ENCODE data around the gene SCT.

DNA sequence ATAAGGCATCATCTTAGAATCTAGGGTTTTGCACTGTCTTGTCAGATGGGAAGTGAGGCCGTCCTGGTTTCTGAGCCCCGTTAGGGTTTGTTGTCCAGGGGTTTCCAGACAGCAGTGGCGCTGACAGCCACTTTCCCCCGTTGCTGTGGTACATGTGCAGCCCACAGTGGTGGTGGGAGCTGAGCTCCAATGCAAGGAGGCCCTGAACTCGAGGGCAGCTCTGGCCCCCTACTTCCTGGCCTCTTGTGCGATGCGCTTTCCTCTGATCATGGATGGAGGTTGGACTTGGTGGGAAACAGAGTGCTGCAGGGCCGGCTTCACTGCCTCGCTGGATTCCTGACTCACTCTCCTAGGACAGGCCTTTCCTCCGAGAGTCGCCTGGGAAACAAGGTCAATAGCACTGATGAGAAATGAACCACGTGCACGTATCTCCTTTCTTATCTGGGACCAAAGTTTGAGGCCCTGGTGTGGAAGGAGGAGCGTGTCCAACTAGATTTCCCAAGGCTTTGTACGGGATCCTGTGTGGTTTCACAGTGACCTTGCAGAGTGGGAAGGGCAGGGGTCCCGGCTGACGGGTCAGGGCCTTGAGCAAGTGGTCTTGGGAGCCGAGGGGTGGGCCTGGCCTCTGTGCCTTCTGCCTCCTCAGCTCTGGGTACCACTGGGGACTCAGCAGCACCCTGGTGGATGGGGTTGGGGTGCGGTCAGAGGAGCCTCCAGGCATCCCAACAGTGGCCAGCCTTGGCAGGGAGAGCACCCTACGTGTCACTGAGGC, 47.0 kb downstream of the SCT start:
- TF ChIP-seq EZH2 (IDR thresholded peaks at IDR 0.05; ENCODE audit: borderline replicate concordance, low read length) = no peak
- TF ChIP-seq, protein P1, sequence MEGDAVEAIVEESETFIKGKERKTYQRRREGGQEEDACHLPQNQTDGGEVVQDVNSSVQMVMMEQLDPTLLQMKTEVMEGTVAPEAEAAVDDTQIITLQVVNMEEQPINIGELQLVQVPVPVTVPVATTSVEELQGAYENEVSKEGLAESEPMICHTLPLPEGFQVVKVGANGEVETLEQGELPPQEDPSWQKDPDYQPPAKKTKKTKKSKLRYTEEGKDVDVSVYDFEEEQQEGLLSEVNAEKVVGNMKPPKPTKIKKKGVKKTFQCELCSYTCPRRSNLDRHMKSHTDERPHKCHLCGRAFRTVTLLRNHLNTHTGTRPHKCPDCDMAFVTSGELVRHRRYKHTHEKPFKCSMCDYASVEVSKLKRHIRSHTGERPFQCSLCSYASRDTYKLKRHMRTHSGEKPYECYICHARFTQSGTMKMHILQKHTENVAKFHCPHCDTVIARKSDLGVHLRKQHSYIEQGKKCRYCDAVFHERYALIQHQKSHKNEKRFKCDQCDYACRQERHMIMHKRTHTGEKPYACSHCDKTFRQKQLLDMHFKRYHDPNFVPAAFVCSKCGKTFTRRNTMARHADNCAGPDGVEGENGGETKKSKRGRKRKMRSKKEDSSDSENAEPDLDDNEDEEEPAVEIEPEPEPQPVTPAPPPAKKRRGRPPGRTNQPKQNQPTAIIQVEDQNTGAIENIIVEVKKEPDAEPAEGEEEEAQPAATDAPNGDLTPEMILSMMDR (IDR thresholded peaks at IDR 0.05; ENCODE audit: low read length) = no peak

Measured in OCI-LY1 (cell line).